ENCODE measurements around the gene ERI3. TPM values are rescaled to one million over a fixed set of nuclear protein-coding genes. Genes with fewer than 3 reads are reported as not detected.
A peak's percentile ranks its signal among the peaks of the same experiment; 100 is the strongest.

Gene ERI3
- total and polyA plus RNA-seq, 9 of the 15 experiments (the other 6 are each of a cell fraction or from before 2014, with no cell fraction given), result 47.8 to 93.4 (median 67.2) TPM

DNA sequence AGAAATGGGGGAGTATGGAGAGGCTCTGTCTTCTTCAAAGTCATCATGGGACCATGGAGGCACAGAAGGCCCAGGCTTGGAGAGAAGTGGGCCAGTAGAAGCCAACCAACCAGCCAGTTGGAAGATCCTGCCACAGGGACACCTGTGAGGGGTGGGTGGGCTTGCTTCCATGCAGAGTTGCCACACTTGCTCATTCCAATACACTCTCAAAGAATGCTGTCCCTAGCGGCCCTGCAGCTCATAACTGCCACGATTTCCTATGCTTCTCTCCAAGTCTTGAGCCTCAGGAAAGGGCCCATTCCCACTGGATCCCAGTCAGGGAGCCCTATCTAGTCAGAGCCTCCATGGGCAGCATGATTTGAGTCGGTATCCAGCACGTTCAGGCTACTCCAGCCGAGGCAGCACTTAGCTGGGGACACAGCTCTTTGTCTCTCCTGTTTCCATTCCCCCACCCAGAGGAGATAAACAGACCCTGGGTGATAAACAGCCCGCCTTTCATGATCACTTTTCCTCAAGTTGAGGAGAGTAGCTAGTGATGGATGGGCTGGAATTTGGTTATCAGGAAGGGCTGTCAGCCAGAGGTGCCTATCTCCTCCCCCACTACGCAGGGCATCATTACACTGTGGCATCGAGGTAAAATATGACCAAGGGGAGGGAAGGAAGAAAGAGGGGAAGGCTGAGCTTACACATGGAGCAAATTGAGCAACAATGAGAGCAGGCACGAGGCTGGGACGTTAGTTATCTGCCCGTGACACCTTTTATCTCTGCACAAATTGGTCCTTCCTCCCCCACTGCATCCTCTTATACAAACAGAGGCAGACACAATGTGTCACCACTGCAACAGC lies 64.6 kb downstream of the ERI3 start (continued):
- peak; percentile 78 to 95 for TF ChIP-seq TEAD1 (CRISPR knock-in tag; IDR thresholded peaks at IDR 0.05)
- no peak for TF ChIP-seq HBP1 (CRISPR knock-in tag; IDR thresholded peaks at IDR 0.05)
- no peak for TF ChIP-seq JUNB (CRISPR knock-in tag; conservative IDR thresholded peaks at IDR 0.05)
- no peak for TF ChIP-seq ZNF717 (CRISPR knock-in tag; IDR thresholded peaks at IDR 0.05)
- TF ChIP-seq ZNF830 (CRISPR knock-in tag; IDR thresholded peaks at IDR 0.05), result no peak
- TF ChIP-seq HSF4 (CRISPR knock-in tag; IDR thresholded peaks at IDR 0.05; ENCODE audit: borderline replicate concordance), result no peak
- TF ChIP-seq KDM2B (CRISPR knock-in tag; IDR thresholded peaks at IDR 0.05), result no peak
- TF ChIP-seq ZNF354B (CRISPR knock-in tag; IDR thresholded peaks at IDR 0.05), result no peak
- no peak for TF ChIP-seq TFAM (CRISPR knock-in tag; conservative IDR thresholded peaks at IDR 0.05)
- peak; percentile 54; the same call in 1 of the 2 replicates for TF ChIP-seq EHMT2 (IDR thresholded peaks at IDR 0.05)
- TF ChIP-seq HEY1 (CRISPR knock-in tag; IDR thresholded peaks at IDR 0.05; ENCODE audit: borderline replicate concordance), result no peak
- TF ChIP-seq FOXO4 (CRISPR knock-in tag; IDR thresholded peaks at IDR 0.05), result no peak
- TF ChIP-seq ZNF696 (CRISPR knock-in tag; conservative IDR thresholded peaks at IDR 0.05), result no peak
- TF ChIP-seq PHB (CRISPR knock-in tag; IDR thresholded peaks at IDR 0.05), result no peak
- TF ChIP-seq HNRNPK (IDR thresholded peaks at IDR 0.05; ENCODE audit: low read depth, low read length, poor library complexity, severe bottlenecking), result no peak
- TF ChIP-seq, protein P1, sequence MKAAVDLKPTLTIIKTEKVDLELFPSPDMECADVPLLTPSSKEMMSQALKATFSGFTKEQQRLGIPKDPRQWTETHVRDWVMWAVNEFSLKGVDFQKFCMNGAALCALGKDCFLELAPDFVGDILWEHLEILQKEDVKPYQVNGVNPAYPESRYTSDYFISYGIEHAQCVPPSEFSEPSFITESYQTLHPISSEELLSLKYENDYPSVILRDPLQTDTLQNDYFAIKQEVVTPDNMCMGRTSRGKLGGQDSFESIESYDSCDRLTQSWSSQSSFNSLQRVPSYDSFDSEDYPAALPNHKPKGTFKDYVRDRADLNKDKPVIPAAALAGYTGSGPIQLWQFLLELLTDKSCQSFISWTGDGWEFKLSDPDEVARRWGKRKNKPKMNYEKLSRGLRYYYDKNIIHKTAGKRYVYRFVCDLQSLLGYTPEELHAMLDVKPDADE (conservative IDR thresholded peaks at IDR 0.05; ENCODE audit: control insufficient read depth, low read depth, low read length), result no peak
- peak; percentile 44; the same call in 1 of the 2 replicates for TF ChIP-seq GABPA (tag; conservative IDR thresholded peaks at IDR 0.05; ENCODE audit: low read depth)
- TF ChIP-seq WHSC1 (IDR thresholded peaks at IDR 0.05; ENCODE audit: low read length), result no peak
- no peak for TF ChIP-seq POLR2H (tag; IDR thresholded peaks at IDR 0.05; ENCODE audit: low read depth)
- no peak for TF ChIP-seq ZNF79 (CRISPR knock-in tag; IDR thresholded peaks at IDR 0.05; ENCODE audit: low read depth)
- TF ChIP-seq HOXB6 (CRISPR knock-in tag; IDR thresholded peaks at IDR 0.05; ENCODE audit: borderline replicate concordance), result no peak
- TF ChIP-seq NCOA4 (IDR thresholded peaks at IDR 0.05; ENCODE audit: partially characterized antibody), result no peak
- TF ChIP-seq ELK1 (CRISPR knock-in tag; IDR thresholded peaks at IDR 0.05), result no peak
